Esophagus squamous epithelium (tissue), 5 donors: ENCODE results near the gene PA2G4. TPM values are rescaled to one million over a fixed set of nuclear protein-coding genes. Genes with fewer than 3 reads are reported as not detected.
A peak's percentile ranks its signal among the peaks of the same experiment; 100 is the strongest.

Experiments
- DNase-seq: peaks from one replicate; lab custom pipeline; 2025; lab: John Stamatoyannopoulos, UW
- H3K27ac ChIP-seq, 4 donors: fragments of 200-600 bp; sonication (generic); one replicate each; pipeline ENCODE4 v1.5.1; 2016 to 2019; ENCODE audit warnings: mild to moderate bottlenecking in 1 of 4
- H3K27me3 ChIP-seq, 4 donors: fragments of 200-600 bp; sonication (generic); 1 replicate in 3 of 4; 2 replicates in 1 of 4; pipeline versions ENCODE4 v1.5.1 to v1.6.0; 2017 to 2021; ENCODE audit warnings: antibody characterized with exemption in 1 of 4
- H3K36me3 ChIP-seq, 3 donors: fragments of 200-600 bp; sonication (generic); one replicate each; pipeline ENCODE4 v1.5.1; 2016 to 2019
- H3K4me1 ChIP-seq, 3 donors: fragments of 200-600 bp; sonication (generic); one replicate each; pipeline ENCODE4 v1.5.1; 2017 to 2019
- H3K4me3 ChIP-seq, 4 donors: fragments of 200-600 bp; sonication (generic); 1 replicate in 3 of 4; 2 replicates in 1 of 4; pipeline ENCODE4 v1.5.1; 2016 to 2019; ENCODE audit warnings: mild to moderate bottlenecking in 2 of 4, moderate library complexity in 1 of 4
- H3K9me3 ChIP-seq, 3 donors: fragments of 200-600 bp; sonication (generic); one replicate each; pipeline ENCODE4 v1.5.1; 2016 to 2019
- POLR2A ChIP-seq, 4 donors: fragments of 450-650 bp; IDR thresholded peaks; one replicate each; pipeline ENCODE4 v1.6.1; 2017; ENCODE audit warnings: antibody characterized with exemption in 4 of 4, mild to moderate bottlenecking in 4 of 4, moderate library complexity in 3 of 4
- WGBS, 2 donors: methylation state at CpG; one replicate each; pipeline ENCODE4 v1.1.5; 2018; 5-methylcytosine and 5-hydroxymethylcytosine counted together
- intact Hi-C: fragments of 100-400 bp; cut with DNase I; formaldehyde crosslinking; loops from one replicate; pipeline ENCODE4 v1.15.0; 2022
- total RNA-seq, 4 donors: library from RNA; depleted of rRNA; stranded (reverse); fragments of >200 nt; gene quantifications; one replicate each; pipeline ENCODE4 v1.1.0, GENCODE V29; 2016
- TF ChIP-seq, protein P1 (sequence below), 6 experiments: fragments of 450-650 bp in 4 of 6; fragments of 200-600 bp in 2 of 6; sonication (generic) in 2 of 6; IDR thresholded peaks; one replicate each; pipeline ENCODE4 v1.5.1; 2016 to 2019; ENCODE audit warnings: antibody characterized with exemption in 6 of 6, mild to moderate bottlenecking in 4 of 6, moderate library complexity in 4 of 6
- donor health status: DM: yes; HTN: yes; CAD: no.

The PA2G4 gene
- total RNA-seq, 4 donors from 2014 or later = 89.3 to 206 (median 176) TPM

DNA sequence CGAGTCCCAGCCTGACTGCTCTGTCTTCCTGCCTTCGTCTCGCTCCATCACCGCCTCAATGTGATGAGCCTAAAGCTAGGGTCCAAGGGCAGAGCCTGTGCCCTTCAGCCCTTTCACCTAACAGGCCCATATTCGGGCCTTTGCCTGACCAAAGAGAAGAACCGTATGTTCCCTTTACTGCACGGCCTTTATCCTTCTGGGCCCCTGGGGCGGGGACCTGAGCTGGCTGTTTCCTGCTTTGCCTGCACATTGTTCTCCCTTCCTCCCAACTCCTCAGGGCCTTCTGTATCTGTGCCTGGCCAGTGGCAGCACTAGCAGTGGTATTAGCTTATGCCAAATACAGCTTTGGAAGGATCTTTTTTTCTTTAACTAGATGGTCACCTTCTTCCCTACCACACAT lies 39.5 kb downstream of the PA2G4 start:
- no peaks in the 10 kb centered on the region for H3K27me3 ChIP-seq
- no peak for DNase-seq

GRCh38 chr12:56145217-56145616 lies 40.9 kb downstream of the PA2G4 start:
- no peak for DNase-seq
- H3K27me3 ChIP-seq = no peaks in the 10 kb centered on the region
- H3K4me3 ChIP-seq = no peak overlapping the region
- peaks cover 0 to 47% (median 9%) of the 10 kb centered on the region in 3 donors for H3K4me1 ChIP-seq
- H3K36me3 ChIP-seq = peaks cover 13 to 51% (median 21%) of the 10 kb centered on the region in 3 donors
- peak overlapping the region in 1 of 4 donors; percentile 25 for H3K27ac ChIP-seq
- TF ChIP-seq, protein P1, sequence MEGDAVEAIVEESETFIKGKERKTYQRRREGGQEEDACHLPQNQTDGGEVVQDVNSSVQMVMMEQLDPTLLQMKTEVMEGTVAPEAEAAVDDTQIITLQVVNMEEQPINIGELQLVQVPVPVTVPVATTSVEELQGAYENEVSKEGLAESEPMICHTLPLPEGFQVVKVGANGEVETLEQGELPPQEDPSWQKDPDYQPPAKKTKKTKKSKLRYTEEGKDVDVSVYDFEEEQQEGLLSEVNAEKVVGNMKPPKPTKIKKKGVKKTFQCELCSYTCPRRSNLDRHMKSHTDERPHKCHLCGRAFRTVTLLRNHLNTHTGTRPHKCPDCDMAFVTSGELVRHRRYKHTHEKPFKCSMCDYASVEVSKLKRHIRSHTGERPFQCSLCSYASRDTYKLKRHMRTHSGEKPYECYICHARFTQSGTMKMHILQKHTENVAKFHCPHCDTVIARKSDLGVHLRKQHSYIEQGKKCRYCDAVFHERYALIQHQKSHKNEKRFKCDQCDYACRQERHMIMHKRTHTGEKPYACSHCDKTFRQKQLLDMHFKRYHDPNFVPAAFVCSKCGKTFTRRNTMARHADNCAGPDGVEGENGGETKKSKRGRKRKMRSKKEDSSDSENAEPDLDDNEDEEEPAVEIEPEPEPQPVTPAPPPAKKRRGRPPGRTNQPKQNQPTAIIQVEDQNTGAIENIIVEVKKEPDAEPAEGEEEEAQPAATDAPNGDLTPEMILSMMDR (IDR thresholded peaks at IDR 0.05) = no peak
- no peak for TF ChIP-seq POLR2A (IDR thresholded peaks at IDR 0.05)
- WGBS, 2 donors = 83 to 87% methylated on average over 3 of the region's 3 CpGs
- intact Hi-C loops = no loop called here
- no peaks in the 10 kb centered on the region for H3K9me3 ChIP-seq

More for the DNA sequence above, 39.5 kb downstream of the PA2G4 start:
- TF ChIP-seq POLR2A (IDR thresholded peaks at IDR 0.05) = no peak
- TF ChIP-seq, protein P1 (IDR thresholded peaks at IDR 0.05) = no peak
- peaks cover 0 to 47% (median 9%) of the 10 kb centered on the region in 3 donors for H3K4me1 ChIP-seq
- no peak overlapping the region for H3K4me3 ChIP-seq
- 69 to 73% methylated on average over 7 to 8 of the region's 8 CpGs for WGBS, 2 donors
- intact Hi-C loops = no loop called here
- H3K27ac ChIP-seq = peak overlapping the region in 3 of 4 donors; percentile 54 to 67 (median 58)
- no peaks in the 10 kb centered on the region for H3K9me3 ChIP-seq
- peaks cover 22 to 65% (median 26%) of the 10 kb centered on the region in 3 donors for H3K36me3 ChIP-seq

- Histone ChIP-seq H3K4me3 (no peak overlapping the region), H3K36me3 (peaks cover 4 to 35% (median 13%) of the 10 kb centered on the region in 3 donors), H3K4me1 (peaks cover 3 to 60% (median 18%) of the 10 kb centered on the region in 3 donors), H3K27me3 (no peaks in the 10 kb centered on the region), H3K9me3 (no peaks in the 10 kb centered on the region), H3K27ac (peak overlapping the region in 2 of 4 donors; percentile 36 to 57)
- no peak for DNase-seq
- TF ChIP-seq, protein P1 (IDR thresholded peaks at IDR 0.05) = no peak
- no peak for TF ChIP-seq POLR2A (IDR thresholded peaks at IDR 0.05)
- intact Hi-C loops = no loop called here
- WGBS, 2 donors = 57% methylated on average over 13 of the region's 13 CpGs
These were observed 42.4 kb downstream of the PA2G4 start for GRCh38 chr12:56146492-56147460.

DNA sequence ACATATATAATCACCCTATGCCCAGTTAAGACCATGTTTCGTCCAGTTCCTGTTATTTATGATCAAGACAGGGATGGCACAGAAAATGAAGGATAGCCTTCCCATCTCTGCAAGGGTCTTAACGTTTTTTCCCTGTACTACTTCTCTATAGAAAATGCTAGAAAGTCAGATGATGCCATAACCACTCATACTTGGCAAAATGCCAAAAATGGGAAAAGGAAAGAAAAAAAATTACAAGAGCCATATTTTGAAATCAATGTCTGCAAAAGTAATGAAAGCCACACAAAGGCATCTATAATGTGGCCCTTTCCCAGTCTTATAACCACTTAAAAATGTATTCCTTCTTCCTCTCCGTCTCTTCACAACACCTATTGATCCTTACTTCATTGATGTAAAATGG lies 46.2 kb downstream of the PA2G4 start:
- TF ChIP-seq, protein P1 (IDR thresholded peaks at IDR 0.05) = no peak
- TF ChIP-seq POLR2A (IDR thresholded peaks at IDR 0.05) = no peak
- H3K4me3 ChIP-seq = no peak overlapping the region
- intact Hi-C loops = no loop called here
- no peak for DNase-seq
- H3K36me3 ChIP-seq = peaks cover 0 to 6% (median 0%) of the 10 kb centered on the region in 3 donors
- 54 to 61% methylated on average over 3 of the region's 3 CpGs for whole genome bisulfite sequencing, 2 donors
- no peaks in the 10 kb centered on the region for H3K27me3 ChIP-seq
- H3K9me3 ChIP-seq = no peaks in the 10 kb centered on the region
- no peak overlapping the region for H3K27ac ChIP-seq
- H3K4me1 ChIP-seq = peaks cover 12 to 46% (median 29%) of the 10 kb centered on the region in 3 donors

DNA sequence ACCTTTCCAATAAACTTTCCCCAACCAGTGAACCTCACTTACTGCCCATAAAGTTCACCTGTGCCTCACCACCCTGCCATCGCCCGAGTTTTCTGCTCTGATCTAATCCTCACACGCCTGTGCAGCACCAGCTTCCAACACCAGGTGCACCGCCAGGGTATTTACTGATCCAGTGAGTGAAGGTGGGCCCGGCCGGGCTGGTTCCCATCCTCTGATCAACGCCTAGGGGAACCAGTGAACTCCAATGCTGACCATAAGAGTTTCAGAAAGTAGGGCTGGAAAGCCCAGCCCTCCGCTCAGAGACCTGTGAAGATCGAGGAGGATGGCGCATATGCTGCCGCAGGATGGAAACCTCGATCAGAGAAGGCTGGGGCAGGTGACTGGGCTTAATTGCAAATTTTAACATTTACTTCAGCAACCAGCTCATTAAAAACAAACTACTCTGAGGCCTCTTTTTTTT lies 47.3 kb downstream of the PA2G4 start:
- 3 to 18% methylated on average over 5 to 12 of the region's 12 CpGs for WGBS, 2 donors
- Histone ChIP-seq H3K36me3 (peaks cover 0 to 6% (median 0%) of the 10 kb centered on the region in 3 donors), H3K4me3 (peak overlapping the region; percentile 43 to 83 (median 68)), H3K27ac (peak overlapping the region; percentile 91 to 96 (median 96)), H3K4me1 (peaks cover 12 to 42% (median 26%) of the 10 kb centered on the region in 3 donors), H3K27me3 (no peaks in the 10 kb centered on the region), H3K9me3 (no peaks in the 10 kb centered on the region)
- intact Hi-C loops = no loop called here
- DNase-seq = no peak
- no peak for TF ChIP-seq POLR2A (IDR thresholded peaks at IDR 0.05)
- TF ChIP-seq, protein P1 (IDR thresholded peaks at IDR 0.05) = peak; percentile 57 to 90 (median 74)
